HG02981 (cell line): ENCODE data around the gene CCDC122.
"Not testable (repeated sequence)": the region's sequence is repeated elsewhere in the genome, so short reads cannot be mapped to it uniquely, and the experiment has no call there.

Source experiments
- ATAC-seq: cut with Tn5 transposase; IDR thresholded peaks from one replicate; pipeline ENCODE4 v1.9.1; 2021; ENCODE audit warnings: mild to moderate bottlenecking, moderate library complexity; ENCODE audit not compliant: unreplicated experiment

The CCDC122 gene

DNA sequence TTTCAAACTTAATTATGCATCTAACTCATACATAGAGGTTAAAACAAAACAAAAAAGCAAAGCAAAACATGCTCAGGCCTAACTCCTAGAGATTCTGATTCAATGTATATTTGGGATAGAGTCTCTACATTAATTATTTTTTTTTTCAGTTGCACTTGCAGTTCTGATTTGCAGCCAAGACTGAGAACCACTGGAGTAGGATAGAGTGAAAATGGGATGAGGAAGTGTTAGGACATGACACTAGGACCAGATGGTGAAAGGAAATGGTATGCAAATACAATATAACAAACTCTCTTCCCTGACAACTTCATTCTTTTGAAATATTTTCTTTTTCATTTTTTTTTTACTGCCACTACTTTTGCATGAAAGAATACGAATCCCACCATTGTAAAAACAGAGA is 1.8 kb downstream of the CCDC122 start:
- ATAC-seq: no peak

DNA sequence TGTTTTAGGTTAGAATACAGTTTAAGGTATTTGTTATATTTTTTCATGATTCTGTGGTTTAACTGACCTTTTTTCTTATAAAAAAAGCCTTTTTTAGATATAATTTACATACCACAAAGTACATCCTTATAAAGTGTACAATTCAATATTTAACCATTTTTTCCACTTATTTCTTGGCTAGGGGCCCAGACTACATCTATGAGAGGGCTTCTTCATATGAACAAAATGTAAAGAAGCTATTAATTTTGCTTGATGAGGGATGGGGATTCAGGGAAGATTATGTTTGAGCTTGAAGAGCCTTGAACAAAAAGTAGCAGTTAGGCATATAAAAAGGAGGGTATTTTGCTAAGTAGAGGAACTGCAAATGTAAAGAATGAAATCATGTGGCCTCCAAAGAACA is 2.2 kb downstream of the CCDC122 start:
- ATAC-seq: no peak

DNA sequence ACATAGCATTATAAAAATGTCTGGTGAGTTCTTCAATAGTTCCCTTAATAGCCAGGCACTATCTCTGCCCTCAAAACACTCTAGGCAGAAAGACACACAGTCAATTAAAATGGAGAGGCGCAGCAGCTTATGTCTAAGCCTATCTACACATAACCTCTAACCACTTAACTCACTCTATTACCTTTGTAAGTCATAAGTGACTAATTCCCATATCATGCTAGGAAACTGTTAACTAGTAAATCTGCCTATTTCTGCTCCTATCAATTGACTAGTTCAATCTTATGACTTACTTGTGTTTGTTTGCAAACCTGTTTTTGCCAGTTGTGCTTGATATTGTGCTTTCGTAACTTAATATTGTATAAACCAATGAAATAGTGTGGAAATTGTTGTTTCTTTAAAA is 3.2 kb downstream of the CCDC122 start:
- no peak for ATAC-seq

DNA sequence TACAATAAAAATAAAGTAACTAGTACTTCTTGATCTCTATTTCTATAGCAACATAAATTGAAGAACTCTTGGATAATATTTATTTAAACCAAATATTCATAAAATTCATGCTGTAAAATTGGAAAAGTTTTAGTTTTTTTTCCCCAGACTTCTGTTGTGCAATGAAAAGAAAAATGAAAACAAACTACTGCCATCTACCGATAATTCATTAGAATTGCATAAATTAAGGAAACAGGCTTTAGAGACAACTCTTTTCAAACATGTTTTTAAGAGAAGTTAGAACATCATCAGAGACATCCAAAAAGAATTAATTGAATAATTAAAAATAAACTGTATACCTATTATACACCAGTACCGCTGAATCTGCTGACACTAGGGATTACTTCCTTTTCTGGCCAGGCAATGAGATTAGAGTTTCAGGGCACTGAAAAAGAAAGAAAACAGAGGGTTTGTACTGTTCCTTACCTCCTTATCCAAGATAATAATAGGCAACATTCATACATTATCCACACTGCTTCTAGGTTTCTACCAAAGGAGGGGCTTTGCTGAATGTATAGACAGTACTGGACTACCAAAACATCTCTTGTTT is 4.9 kb downstream of the CCDC122 start:
- no peak for ATAC-seq

DNA sequence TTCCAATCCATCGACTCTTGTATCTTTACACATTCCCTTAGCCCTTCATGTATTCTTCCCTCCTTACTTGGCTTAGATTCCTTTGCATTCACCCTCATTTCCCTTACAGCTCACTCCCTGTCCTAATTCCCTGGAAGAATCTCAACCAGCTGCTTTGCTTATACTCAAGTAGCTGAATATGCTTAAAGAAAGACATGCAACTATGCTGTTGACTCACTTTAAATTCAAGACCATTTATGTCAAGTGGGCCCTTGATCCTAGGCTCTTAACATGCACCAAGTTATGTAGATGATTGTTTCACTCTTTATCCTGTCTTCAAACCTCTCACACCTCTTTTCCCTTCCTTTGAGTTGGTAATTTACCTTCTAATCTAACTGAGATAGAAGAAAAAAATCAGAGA is 7.4 kb downstream of the CCDC122 start:
- no peak for ATAC-seq

DNA sequence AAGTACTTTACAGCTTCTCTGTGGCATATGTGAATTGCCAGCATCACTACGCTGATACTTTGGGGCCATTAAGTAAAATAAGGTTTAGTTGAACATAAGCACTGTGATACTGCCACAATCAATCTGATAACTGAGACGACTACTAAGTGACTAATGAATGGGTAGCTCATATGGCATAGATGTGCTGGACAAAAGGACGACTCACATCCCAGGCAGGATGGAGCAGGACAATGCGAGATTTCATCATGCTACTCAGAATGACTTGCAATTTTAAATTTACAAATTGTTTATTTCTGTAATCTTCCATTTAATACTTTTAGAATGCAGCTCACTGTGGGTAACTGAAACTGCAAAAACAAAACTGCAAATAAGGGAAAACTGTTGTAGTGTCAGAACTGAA is 13.6 kb downstream of the CCDC122 start:
- no peak for ATAC-seq

DNA sequence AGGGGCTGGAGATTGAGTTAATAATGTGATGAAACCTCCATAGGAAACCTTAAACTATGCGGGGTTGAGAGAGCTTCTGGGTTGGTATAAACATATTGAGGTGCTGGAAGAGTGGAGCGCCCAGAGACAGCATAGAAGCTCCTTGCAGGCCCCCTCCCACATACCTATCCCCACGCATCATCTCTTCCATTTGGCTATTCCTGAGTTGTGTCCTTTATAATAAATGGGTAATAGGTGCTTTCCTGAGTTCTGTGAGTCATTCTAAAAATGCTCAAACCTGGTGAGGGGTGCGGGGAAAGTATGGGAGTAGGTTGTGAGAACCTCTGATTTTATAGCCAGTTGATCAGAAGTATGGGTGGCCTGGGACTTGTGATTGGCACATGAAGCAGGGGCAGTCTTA is 14.6 kb downstream of the CCDC122 start:
- ATAC-seq: no peak

DNA sequence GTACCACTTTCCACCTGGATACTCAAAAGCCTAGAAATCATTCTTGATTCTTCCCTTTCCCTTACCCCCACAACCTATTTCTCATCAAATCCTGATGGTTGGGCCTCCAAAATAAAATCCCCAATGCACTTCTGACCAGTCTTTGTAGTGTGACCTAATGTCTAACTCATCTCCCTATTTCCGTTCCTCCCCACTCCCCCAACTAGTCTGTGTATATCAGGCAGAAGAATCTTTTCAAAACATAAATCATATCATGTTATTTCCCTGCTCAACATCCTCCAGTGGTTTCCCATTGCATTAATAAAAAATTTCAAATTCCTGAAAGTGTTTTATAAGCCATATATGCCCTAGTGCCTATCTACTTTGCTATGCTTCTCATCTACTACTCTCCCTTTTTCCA is 17.7 kb downstream of the CCDC122 start:
- ATAC-seq: no peak

DNA sequence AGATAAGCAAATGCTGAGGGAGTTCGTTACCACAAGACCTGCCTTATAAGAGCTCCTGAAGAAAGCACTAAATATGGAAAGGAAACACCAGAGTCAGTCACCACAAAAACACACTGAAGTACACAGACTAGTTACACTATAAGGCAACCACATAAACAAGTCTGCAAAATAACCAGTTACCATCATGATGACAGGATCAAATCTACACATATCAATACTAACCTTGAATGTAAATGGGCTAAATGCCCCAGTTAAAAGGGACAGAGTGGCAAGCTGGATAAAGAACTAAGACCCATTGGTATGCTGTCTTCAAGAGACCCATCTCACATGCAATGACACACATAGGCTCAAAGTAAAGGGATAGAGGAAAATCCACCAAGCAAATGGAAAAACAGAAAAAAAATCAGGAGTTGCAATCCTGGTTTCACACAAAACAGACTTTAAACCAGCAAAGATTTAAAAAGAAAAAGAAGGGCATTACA is 26.6 kb downstream of the CCDC122 start:
- no peak for ATAC-seq

DNA sequence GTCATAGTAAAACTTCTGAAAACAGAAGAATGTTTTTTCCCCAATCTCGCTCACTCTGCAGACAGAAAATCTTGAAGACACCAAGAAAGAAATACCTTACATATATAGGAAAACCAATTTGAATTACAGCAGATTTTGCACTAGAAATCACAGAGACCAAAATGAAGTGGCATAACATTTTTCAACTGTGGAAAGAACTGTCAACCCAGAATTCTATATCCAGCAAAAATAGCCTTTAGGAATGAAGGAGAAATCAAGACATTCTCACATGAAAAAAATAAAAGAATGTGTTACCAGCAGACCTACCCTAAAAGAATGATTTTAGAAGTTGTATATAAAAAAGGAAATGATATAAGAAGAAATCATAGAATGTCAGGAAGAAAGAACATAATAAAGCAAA is 28.7 kb downstream of the CCDC122 start:
- ATAC-seq: no peak

DNA sequence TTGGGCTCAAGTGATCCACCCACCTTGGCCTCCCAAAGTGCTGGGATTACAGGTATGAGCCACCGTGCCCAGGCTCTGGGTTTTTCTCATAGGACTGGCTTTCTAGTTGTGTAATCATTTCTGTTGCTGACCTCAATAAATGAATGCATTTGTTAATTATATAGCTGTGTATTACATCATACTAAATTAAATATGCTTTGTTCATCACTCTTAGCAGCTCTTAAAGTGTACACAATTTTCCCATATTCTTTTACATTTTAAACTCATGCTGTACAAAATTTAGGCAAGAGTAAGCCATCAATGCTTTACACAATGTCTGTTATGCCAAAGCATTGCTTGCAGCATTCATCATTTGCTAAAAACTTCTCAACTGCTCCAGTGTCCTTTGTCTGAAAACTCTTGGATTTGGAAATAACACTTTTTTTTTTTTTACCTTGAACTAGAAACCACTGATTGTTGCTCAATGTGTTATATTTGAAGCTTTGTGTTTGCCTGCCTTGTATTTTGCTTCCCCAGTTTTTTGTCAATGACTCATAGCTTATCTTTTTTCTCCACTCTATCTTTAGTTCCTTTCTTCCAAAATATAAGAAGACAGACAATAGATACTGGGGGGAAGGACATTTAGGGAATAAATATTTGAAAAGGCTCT is 31.4 kb downstream of the CCDC122 start:
- no peak for ATAC-seq

DNA sequence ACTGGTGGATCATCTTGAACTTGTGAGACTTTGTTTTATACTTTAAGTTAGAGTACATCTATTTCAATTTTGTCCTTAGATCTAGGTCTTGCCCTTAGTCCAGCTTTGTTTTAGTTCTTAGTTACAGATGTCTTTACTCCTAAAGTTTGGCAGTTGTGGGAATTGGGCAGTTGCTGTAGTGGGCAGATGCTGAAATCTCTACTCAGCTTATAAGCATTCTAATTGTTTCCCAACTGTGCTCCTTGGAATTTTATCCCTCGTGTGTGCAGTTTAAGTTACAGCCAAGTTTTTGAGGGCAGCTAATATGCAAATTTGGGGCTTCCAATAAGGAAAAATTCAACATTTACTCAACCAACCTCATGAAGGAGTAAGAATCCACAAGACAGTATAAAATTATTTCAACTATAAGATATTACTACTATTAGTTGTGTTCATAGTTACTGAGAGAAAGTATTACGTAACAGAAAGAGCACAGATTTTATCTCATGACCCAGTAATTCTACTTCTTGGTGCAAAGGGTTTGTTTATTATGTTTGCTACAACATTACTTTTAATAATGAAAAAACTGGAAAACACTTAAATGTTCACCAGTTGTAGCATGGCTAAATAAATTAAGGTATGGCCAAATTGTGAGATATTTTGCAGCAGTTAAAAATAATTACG is 32.9 kb downstream of the CCDC122 start:
- no peak for ATAC-seq

DNA sequence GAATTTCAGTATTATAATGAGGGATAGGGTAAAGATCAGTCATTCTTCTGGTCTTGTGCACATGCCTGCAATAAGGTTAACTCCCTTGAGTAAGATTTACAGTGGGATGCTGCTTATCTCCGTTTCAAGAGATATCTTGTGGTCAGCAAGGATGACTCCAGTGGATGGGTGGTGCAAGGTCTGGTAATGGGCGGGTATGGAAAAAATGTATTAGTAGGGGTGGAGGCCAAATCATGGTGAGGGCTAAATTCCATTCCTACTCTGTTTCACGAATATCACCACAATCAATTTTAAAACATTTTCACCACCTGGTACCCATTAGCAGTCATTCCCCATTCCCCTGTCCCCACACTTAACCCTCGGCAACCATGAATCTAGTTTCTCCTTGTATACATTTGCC is 40.6 kb downstream of the CCDC122 start:
- ATAC-seq: no peak

DNA sequence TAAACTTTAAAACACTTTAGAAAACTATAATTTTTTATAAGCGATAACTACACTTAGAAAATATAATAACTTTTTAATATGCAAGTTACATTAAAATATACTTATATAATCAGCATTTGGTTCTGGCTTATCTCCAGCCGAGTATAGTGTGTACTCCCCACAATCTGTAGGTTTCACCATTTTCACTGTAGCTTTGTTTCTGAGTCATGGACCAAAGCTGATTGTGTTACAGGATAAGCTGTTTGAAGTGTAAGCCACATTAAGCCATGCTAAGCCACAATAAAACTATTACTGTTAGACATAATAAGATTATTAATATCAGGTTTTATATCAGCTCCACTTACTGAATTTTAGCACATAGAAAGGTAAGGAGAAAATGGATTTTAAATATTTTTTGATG is 43.8 kb downstream of the CCDC122 start:
- no peak for ATAC-seq

DNA sequence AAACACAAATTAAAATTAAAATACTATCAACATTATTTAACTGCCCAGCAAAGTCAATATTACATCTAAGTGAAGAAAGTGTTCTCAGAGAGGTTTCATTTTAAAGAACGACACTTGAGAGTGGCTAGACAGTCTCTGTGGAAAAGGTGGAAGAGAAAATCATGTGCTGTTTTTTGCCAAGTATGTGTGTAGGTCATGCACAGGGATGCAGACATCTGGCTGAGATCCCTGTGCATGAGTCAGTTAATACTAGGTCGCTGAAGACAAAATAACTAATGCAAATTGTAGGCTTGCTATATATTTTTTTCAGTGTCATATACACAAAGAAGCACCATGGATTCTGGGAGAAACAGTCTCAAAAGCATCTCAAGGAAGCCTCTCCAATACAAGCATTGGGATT is 48.5 kb downstream of the CCDC122 start:
- ATAC-seq: no peak

DNA sequence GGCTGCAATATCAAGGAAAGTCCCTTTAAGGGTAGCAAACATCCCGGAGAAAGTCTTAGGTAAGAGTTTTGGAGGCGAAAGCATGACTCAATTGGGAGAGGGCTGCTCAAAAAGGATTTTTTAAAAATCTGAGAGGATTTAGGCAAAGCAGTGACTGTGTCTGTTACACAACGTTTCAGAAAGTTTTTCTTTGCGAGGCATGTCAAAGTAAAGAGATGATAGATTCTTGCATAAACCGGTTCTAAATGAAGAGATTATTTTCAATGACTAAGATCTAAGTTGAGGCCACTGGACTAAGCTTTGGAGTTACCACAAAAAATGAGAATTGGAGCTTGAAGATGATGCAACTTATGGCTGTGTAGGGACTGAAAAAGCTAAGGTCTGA is 49.1 kb downstream of the CCDC122 start:
- ATAC-seq: no peak

DNA sequence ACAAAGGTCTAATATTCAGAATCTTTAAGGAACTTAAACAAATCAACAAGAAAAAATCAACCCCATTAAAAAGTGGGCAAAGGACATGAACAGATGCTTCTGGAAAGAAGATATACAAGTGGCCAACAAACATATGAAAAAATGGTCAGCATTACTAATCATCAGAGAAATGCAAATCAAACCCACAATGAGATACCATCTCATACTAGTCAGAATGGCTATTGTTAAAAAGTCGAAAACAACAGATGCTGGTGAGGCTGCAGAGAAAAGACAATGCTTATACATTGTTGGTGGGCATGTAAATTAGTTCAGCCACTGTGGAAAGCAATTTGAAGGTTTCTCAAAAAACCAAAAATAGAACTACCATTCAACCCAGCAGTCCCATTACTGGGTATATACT is 54.9 kb downstream of the CCDC122 start:
- not testable (repeated sequence) for ATAC-seq

DNA sequence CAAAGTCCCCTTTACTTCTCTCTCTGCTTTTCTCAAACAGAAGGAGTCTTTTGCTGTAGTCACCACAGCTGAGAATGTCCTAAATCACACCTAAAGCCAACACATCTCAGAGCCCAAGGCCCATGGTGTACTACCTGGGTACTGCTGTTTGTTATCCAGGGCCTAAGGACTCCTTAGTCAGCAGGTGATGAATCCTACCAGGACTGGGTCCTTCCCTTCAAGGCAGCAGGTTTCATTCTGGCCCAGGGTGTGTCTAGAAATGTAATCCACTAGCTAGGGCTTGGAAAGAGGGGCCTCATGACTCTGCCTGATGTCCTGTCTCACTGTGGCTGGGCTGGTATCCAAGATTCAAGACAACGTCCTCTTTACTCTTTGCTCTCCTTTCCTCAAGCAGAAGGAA is 56.6 kb downstream of the CCDC122 start:
- no peak for ATAC-seq

DNA sequence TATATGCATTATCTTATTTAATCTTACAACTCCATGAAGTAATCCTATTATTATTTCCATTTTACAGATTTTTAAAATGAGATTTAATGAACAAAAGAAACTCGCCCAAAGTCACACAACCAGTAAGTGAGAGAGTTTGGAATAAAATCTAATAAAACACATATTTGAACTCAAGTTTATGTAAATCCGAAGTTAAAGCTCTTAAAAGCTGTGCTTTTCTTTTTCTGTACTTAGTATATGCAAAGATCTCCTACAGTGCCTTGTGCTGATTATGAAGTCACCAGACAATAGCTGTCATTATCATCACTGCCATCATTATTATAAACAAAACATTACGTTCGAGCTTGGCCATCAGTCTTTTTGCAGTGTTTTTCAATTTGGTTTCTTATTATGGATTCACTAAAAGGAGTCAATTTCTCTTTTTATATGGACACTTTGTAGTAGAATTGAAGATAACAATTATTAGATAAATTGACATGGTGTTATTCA is 63.1 kb downstream of the CCDC122 start:
- no peak for ATAC-seq

DNA sequence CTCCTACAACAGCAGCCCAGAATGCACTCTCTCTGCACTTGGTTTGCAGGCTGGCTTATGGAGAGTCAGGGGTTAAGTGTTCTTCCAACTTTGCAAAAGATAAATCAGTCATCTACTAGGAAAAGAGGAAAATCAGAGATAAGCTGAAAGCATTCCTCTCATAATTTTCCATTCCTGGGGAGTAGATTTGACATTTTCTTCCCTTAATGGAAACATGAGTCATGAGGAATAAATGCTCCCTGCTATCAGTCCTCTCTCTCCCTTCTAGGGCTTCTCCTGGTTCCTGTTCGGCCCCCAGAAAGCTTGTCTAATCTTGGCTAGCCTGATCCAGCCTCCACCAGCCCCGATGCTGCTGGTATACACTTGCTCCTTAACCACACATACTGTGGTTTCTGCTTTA is 64.3 kb downstream of the CCDC122 start:
- no peak for ATAC-seq

DNA sequence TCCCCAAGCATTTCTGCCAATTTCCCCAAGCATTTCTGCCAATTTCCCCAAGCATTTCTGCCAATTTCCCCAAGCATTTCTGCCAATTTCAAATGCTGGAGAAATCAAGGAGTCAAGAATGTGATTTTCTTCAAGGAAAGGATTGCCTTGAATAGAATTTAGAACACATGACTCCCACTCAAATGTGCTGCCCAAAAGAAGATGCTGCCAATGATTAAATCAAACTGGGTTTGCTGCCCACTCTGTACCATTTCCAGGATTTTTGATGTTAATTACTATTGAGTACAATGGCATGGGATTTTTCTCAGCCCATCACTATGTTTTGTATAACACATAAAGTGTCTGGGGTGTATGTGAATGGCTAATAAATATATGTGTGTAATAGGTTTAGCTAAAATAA is 70.9 kb downstream of the CCDC122 start:
- ATAC-seq: no peak

DNA sequence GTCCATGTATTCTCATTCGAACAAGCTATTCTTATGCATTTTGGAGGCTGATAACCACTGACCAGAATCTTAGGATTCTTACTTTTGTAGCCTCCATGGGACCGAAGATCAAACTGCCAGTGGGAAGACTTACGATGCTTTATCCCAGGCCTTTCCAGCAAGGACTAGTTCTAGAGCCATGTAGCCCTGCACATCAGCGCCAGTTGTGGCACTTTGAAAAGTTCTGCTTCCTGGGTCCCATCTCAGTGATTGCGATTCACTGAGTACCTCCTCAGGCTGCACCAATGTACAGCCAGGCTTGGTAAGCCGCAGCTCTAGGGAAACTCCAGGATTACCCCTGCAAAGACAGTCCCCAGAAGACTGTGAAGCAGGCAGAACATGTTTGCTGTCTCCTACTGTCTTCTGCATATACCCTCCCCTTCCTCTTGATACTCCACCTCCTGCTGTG is 73.8 kb downstream of the CCDC122 start:
- ATAC-seq: no peak
